Small intestine (tissue), 7 donors: ENCODE data around the gene VDR. TPM values are rescaled to one million over a fixed set of nuclear protein-coding genes. Genes with fewer than 3 reads are reported as not detected.

Experiments used
- DNase-seq, 2 donors: peaks; one replicate each; pipeline versions ENCODE4 v3.0.0 to v3.0.0-alpha.2; 2013
- FAIRE-seq: peaks from 2 replicates; lab custom pipeline; 2012; peaks lifted over from hg19 to GRCh38; lab: Jason Lieb, UNC
- H3K27ac ChIP-seq, 3 donors: one replicate each; pipeline ENCODE4 v1.5.1; 2013; ENCODE audit warnings: low read length in 2 of 3, mild to moderate bottlenecking in 2 of 3, control low read depth in 1 of 3, inconsistent platforms in 1 of 3, low read depth in 1 of 3, moderate library complexity in 1 of 3
- H3K27me3 ChIP-seq, 3 donors: one replicate each; pipeline ENCODE4 v1.6.1; 2013; ENCODE audit warnings: low read length in 3 of 3, inconsistent platforms in 1 of 3; ENCODE audit not compliant: control insufficient read depth in 3 of 3, insufficient read depth in 3 of 3
- H3K36me3 ChIP-seq, 3 donors: one replicate each; pipeline ENCODE4 v1.6.1; 2013; ENCODE audit warnings: low read length in 3 of 3, inconsistent platforms in 1 of 3, low read depth in 1 of 3, mild to moderate bottlenecking in 1 of 3, moderate library complexity in 1 of 3; ENCODE audit not compliant: control insufficient read depth in 3 of 3, insufficient read depth in 2 of 3
- H3K4me1 ChIP-seq, 3 donors: one replicate each; pipeline ENCODE4 v1.6.1; 2013; ENCODE audit warnings: low read length in 2 of 3, inconsistent platforms in 1 of 3, low read depth in 1 of 3, mild to moderate bottlenecking in 1 of 3, moderate library complexity in 1 of 3; ENCODE audit not compliant: control insufficient read depth in 3 of 3, insufficient read depth in 2 of 3
- H3K4me3 ChIP-seq, 3 donors: one replicate each; pipeline ENCODE4 v1.5.1; 2013; ENCODE audit warnings: low read length in 3 of 3, control low read depth in 1 of 3, inconsistent platforms in 1 of 3, low read depth in 1 of 3, mild to moderate bottlenecking in 1 of 3, moderate library complexity in 1 of 3
- H3K9me3 ChIP-seq, 2 donors: one replicate each; pipeline ENCODE4 v1.6.1; 2013; ENCODE audit warnings: low read depth in 1 of 2, low read length in 1 of 2; ENCODE audit not compliant: control insufficient read depth in 2 of 2, insufficient read depth in 1 of 2
- WGBS, 3 donors: extraction: QIAGEN DNeasy Blood & Tissue Kit; methylation state at CpG; one replicate each; pipeline ENCODE4 v1.1.7; 2013; 5-methylcytosine and 5-hydroxymethylcytosine counted together
- polyA plus RNA-seq, 4 donors: library from polyadenylated mRNA; stranded (reverse) in 3 of 4; unstranded in 1 of 4; fragments of 200-250 nt in 3 of 4; fragments of 120-200 nt in 1 of 4; gene quantifications; one replicate each; pipeline versions ENCODE4 v1.2.1 to v1.2.3, GENCODE V29; 2013
- donor health status: healthy with polysubstance abuse.
- donor health status: control.
- donor health status: control.
- donor health status: Bipolar disorder and iron deficiency.
- donor health status: healthy.

Gene VDR
- polyA plus RNA-seq, 4 donors: 16.6 to 61.0 (median 41.9) TPM

DNA sequence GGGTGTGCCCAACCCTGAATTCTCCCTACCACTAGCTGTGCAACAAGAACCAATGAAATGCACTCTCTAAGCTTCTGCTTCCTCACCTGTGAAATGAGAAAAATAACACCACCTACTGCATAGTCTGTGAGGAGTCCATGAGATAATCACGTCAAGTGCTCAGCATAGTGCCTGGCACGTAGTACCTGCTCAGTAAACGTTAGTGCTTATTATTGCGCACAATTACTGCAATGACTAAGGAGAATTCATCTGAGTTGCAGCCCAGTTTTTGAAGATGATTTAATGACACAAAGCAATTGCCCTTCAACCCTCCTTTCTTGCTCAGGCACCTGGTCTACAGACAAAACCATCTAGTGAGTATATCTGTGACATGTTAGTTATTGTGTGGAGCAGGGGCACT is 8.8 kb downstream of the VDR start:
- H3K4me3 ChIP-seq: no peak overlapping the region
- no peak for FAIRE-seq
- WGBS, 3 donors: 20 to 64% (median 38%) methylated on average over 4 of the region's 4 CpGs

DNA sequence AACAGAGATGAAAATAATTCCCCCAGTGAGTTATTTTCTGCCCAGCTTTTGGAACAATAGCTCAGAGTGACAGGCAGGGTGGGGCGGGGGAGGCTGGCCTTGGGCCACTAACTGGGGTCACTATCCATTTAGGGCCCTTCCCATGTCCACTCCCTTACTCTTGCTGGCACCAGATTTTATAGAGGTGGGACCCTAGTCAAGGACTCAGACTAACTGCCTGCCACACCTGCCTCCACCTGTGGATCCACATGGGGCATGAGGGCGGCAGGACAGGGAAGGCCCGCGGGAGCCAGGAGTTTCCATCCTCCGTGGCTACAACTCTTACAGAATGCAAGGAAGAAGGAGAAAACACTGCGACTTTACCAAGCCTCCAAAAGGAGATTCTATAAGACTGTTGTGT is 10.1 kb downstream of the VDR start:
- Histone ChIP-seq H3K4me3 (no peak overlapping the region), H3K36me3 (peaks cover 0 to 30% (median 4%) of the 10 kb centered on the region in 3 donors), H3K27me3 (no peaks in the 10 kb centered on the region), H3K27ac (peak overlapping the region in 2 of 3 donors; percentile 5 to 15), H3K9me3 (no peaks in the 10 kb centered on the region), H3K4me1 (peaks cover 9 to 11% (median 9%) of the 10 kb centered on the region in 3 donors)
- FAIRE-seq (no peak), DNase-seq (peak in 1 of 2 donors; percentile 57)
- WGBS, 3 donors: 19 to 73% (median 36%) methylated on average over 6 of the region's 6 CpGs

More for the DNA sequence above, 8.8 kb downstream of the VDR start:
- H3K4me1 ChIP-seq: peaks cover 8 to 22% (median 11%) of the 10 kb centered on the region in 3 donors
- DNase-seq: peak in 1 of 2 donors; percentile 46
- peaks cover 0 to 30% (median 4%) of the 10 kb centered on the region in 3 donors for H3K36me3 ChIP-seq
- H3K27me3 ChIP-seq: no peaks in the 10 kb centered on the region
- H3K9me3 ChIP-seq: no peaks in the 10 kb centered on the region
- peak overlapping the region in 2 of 3 donors; percentile 70 to 81 for H3K27ac ChIP-seq

GRCh38 chr12:47894068-47894467 is 10.7 kb downstream of the VDR start:
- WGBS, 3 donors: 0 to 38% (median 33%) methylated on average over 1 of the region's 1 CpG
- DNase-seq: no peak
- H3K36me3 ChIP-seq: peaks cover 0 to 27% (median 2%) of the 10 kb centered on the region in 3 donors

DNA sequence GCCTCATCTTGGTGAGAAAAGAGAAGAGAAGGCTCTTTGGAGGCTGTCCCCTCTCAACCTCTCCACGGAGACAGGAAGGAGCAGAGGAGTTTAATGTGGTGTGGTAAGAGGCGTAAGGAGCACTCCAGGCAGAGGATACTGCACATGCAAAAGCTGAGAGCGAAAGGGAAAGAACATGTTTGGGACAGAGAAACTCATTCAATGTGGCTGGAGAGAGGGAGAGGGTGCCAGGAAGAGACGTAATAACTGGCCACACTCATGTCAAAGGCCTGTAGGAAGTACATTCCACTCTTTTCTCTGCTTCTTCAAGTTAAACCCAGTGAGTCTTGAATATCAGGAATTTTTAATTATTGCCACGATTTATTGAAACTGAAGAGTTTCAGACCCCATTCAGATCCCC is 12.0 kb downstream of the VDR start:
- H3K27me3 ChIP-seq: no peaks in the 10 kb centered on the region
- H3K4me3 ChIP-seq: no peak overlapping the region
- H3K4me1 ChIP-seq: peaks cover 9 to 16% (median 13%) of the 10 kb centered on the region in 3 donors
- peak overlapping the region in 2 of 3 donors; percentile 3 to 71 for H3K27ac ChIP-seq
- DNase-seq (peak in 1 of 2 donors; percentile 23), FAIRE-seq (no peak)
- WGBS, 3 donors: 47 to 57% (median 53%) methylated on average over 5 of the region's 5 CpGs
- H3K36me3 ChIP-seq: peaks cover 0 to 27% (median 2%) of the 10 kb centered on the region in 3 donors
- no peaks in the 10 kb centered on the region for H3K9me3 ChIP-seq

More at GRCh38 chr12:47894068-47894467, 10.7 kb downstream of the VDR start:
- peaks cover 4 to 13% (median 9%) of the 10 kb centered on the region in 3 donors for H3K4me1 ChIP-seq
- H3K27me3 ChIP-seq: no peaks in the 10 kb centered on the region
- no peaks in the 10 kb centered on the region for H3K9me3 ChIP-seq
- peak overlapping the region in 2 of 3 donors; percentile 5 to 56 for H3K27ac ChIP-seq
- no peak for FAIRE-seq
- no peak overlapping the region for H3K4me3 ChIP-seq

DNA sequence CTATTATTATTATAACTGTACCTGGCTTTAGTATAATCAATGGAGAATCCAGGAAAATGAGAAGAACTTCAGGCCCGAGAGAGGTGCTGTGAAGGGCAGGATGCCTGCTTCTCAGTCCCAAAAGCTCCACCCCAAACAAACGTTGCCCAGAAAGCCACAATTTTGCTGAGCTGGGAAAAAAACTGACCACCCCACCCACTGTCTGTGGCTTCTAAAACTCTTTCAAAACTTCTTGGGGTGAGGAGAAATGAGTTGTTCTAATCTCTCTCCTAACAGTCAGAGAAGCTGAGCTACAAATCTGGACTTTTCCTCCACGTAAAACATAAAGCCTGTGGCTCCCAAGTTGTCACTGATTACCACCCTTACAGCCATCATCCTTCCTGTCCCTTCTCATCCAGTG is 13.4 kb downstream of the VDR start:
- 13 to 25% (median 17%) methylated on average over 3 of the region's 3 CpGs for WGBS, 3 donors
- Histone ChIP-seq H3K36me3 (peaks cover 0 to 22% (median 2%) of the 10 kb centered on the region in 3 donors), H3K4me3 (no peak overlapping the region), H3K27ac (peak overlapping the region in 2 of 3 donors; percentile 71 to 73), H3K27me3 (no peaks in the 10 kb centered on the region), H3K4me1 (peaks cover 6 to 19% (median 11%) of the 10 kb centered on the region in 3 donors), H3K9me3 (no peaks in the 10 kb centered on the region)
- DNase-seq: no peak
- no peak for FAIRE-seq

DNA sequence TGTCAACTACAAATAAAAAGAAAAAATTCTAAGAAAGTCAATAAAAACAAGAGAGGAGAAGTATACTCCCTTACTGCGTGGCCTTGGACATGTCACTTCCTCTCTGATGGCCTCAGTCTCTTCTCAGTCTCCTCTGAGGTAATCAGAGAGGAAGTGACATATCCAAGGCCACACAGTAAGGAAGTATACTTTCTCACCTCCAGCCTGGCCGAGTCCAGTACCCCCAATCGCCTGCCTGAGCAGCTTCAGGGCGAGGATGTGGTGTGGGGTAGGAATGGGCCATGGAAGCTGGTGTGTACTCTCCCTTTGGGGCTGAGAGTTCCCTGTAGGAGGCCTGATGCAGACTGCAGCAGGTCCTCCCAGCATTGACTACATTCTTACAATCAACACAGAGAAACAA is 15.8 kb downstream of the VDR start:
- H3K27ac ChIP-seq: peak overlapping the region; percentile 74 to 86 (median 80)
- H3K9me3 ChIP-seq: no peaks in the 10 kb centered on the region
- peak in 1 of 2 donors; percentile 53 for DNase-seq
- no peaks in the 10 kb centered on the region for H3K27me3 ChIP-seq
- WGBS, 3 donors: 34 to 44% (median 39%) methylated on average over 4 of the region's 4 CpGs
- no peak overlapping the region for H3K4me3 ChIP-seq
- FAIRE-seq: no peak
- H3K36me3 ChIP-seq: peaks cover 0 to 16% (median 4%) of the 10 kb centered on the region in 3 donors
- peaks cover 6 to 27% (median 18%) of the 10 kb centered on the region in 3 donors for H3K4me1 ChIP-seq

GRCh38 chr12:47888153-47888819 is 16.5 kb downstream of the VDR start:
- H3K27ac ChIP-seq: peak overlapping the region in 2 of 3 donors; percentile 53 to 74
- DNase-seq (peak; percentile 66 to 76), FAIRE-seq (no peak)
- H3K9me3 ChIP-seq: no peaks in the 10 kb centered on the region
- H3K27me3 ChIP-seq: no peaks in the 10 kb centered on the region
- no peak overlapping the region for H3K4me3 ChIP-seq
- 30 to 75% (median 58%) methylated on average over 9 of the region's 9 CpGs for WGBS, 3 donors
- H3K4me1 ChIP-seq: peaks cover 6 to 35% (median 22%) of the 10 kb centered on the region in 3 donors
- H3K36me3 ChIP-seq: peaks cover 0 to 17% (median 4%) of the 10 kb centered on the region in 3 donors

- H3K36me3 ChIP-seq: peaks cover 0 to 17% (median 2%) of the 10 kb centered on the region in 3 donors
- peak overlapping the region in 2 of 3 donors; percentile 4 to 74 for H3K27ac ChIP-seq
- DNase-seq: no peak
- 29 to 65% (median 33%) methylated on average over 3 of the region's 3 CpGs for WGBS, 3 donors
- no peak overlapping the region for H3K4me3 ChIP-seq
- no peaks in the 10 kb centered on the region for H3K27me3 ChIP-seq
- FAIRE-seq: no peak
- no peaks in the 10 kb centered on the region for H3K9me3 ChIP-seq
- H3K4me1 ChIP-seq: peaks cover 8 to 42% (median 21%) of the 10 kb centered on the region in 3 donors
These were observed 17.3 kb downstream of the VDR start for GRCh38 chr12:47887529-47887928.
